GM21786 (cell line): ENCODE data around the gene CREB3L1.
A peak's percentile ranks its signal among the peaks of the same experiment; 100 is the strongest.

Experiments
- ATAC-seq: cut with Tn5 transposase; IDR thresholded peaks from one replicate; pipeline ENCODE4 v1.9.1; 2021; ENCODE audit not compliant: unreplicated experiment

CREB3L1 gene

GRCh38 chr11:46277622-46278386 lies at the start of gene CREB3L1:
Gene CREB3L1, plus strand, starts transcription at chr11:46277662. Its CDS starts 450 bp downstream, at chr11:46278112.
- ATAC-seq: no peak

- ATAC-seq: no peak
These were observed 48.2 kb upstream of the CREB3L1 start for GRCh38 chr11:46229230-46229629.

- no peak for ATAC-seq
These were observed 43.2 kb upstream of the CREB3L1 start for GRCh38 chr11:46234311-46234710.

GRCh38 chr11:46235777-46236688 lies 41.4 kb upstream of the CREB3L1 start:
- ATAC-seq: no peak

GRCh38 chr11:46236918-46237247 lies 40.6 kb upstream of the CREB3L1 start:
- no peak for ATAC-seq

GRCh38 chr11:46237248-46238077 lies 40.0 kb upstream of the CREB3L1 start:
- no peak for ATAC-seq

GRCh38 chr11:46238078-46238966 lies 39.1 kb upstream of the CREB3L1 start:
- ATAC-seq: no peak

- peak; percentile 66 for ATAC-seq
These were observed 38.3 kb upstream of the CREB3L1 start for GRCh38 chr11:46238967-46239800.

GRCh38 chr11:46239801-46240061 lies 37.7 kb upstream of the CREB3L1 start:
- no peak for ATAC-seq

- no peak for ATAC-seq
These were observed 37.1 kb upstream of the CREB3L1 start for GRCh38 chr11:46240371-46240770.

- no peak for ATAC-seq
These were observed 36.6 kb upstream of the CREB3L1 start for GRCh38 chr11:46240861-46241260.

GRCh38 chr11:46242041-46242951 lies 35.2 kb upstream of the CREB3L1 start:
- no peak for ATAC-seq

GRCh38 chr11:46242952-46243795 lies 34.3 kb upstream of the CREB3L1 start:
- ATAC-seq: peak; percentile 69

GRCh38 chr11:46243796-46244109 lies 33.7 kb upstream of the CREB3L1 start:
- ATAC-seq: no peak

GRCh38 chr11:46246521-46246920 lies 30.9 kb upstream of the CREB3L1 start:
- ATAC-seq: no peak

GRCh38 chr11:46247090-46247489 lies 30.4 kb upstream of the CREB3L1 start:
- ATAC-seq: no peak

- ATAC-seq: no peak
These were observed 29.8 kb upstream of the CREB3L1 start for GRCh38 chr11:46247659-46248058.
